Prostate gland (tissue), 2 donors: ENCODE results near the gene SIRT2.
"Not testable (repeated sequence)": the region's sequence is repeated elsewhere in the genome, so short reads cannot be mapped to it uniquely, and the experiment has no call there.

Experiments used
- POLR2A ChIP-seq: fragments of 450-650 bp; IDR thresholded peaks from one replicate; pipeline ENCODE4 v1.6.1; 2016; ENCODE audit warnings: antibody characterized with exemption, mild to moderate bottlenecking
- POLR2AphosphoS5 ChIP-seq: sonication (generic); formaldehyde crosslinking; IDR thresholded peaks from one replicate; pipeline ENCODE4 v1.6.1; 2017; ENCODE audit warnings: antibody characterized with exemption
- TF ChIP-seq, protein P1 (sequence below), 4 experiments: fragments of 200-600 bp in 2 of 4; fragments of 450-650 bp in 2 of 4; sonication (generic) in 2 of 4; IDR thresholded peaks; 1 replicate in 3 of 4; 2 replicates in 1 of 4; pipeline ENCODE4 v1.5.1; 2016 to 2019; ENCODE audit warnings: antibody characterized with exemption in 4 of 4, mild to moderate bottlenecking in 2 of 4, moderate library complexity in 2 of 4

GRCh38 chr19:38873400-38873799 is 26.0 kb downstream of the SIRT2 start:
- TF ChIP-seq, protein P1, sequence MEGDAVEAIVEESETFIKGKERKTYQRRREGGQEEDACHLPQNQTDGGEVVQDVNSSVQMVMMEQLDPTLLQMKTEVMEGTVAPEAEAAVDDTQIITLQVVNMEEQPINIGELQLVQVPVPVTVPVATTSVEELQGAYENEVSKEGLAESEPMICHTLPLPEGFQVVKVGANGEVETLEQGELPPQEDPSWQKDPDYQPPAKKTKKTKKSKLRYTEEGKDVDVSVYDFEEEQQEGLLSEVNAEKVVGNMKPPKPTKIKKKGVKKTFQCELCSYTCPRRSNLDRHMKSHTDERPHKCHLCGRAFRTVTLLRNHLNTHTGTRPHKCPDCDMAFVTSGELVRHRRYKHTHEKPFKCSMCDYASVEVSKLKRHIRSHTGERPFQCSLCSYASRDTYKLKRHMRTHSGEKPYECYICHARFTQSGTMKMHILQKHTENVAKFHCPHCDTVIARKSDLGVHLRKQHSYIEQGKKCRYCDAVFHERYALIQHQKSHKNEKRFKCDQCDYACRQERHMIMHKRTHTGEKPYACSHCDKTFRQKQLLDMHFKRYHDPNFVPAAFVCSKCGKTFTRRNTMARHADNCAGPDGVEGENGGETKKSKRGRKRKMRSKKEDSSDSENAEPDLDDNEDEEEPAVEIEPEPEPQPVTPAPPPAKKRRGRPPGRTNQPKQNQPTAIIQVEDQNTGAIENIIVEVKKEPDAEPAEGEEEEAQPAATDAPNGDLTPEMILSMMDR (IDR thresholded peaks at IDR 0.05), result not testable (repeated sequence)
- TF ChIP-seq POLR2A, POLR2AphosphoS5: not testable (repeated sequence)
